HG03045 (cell line): ENCODE data around the gene SNRPA.
"Not testable (repeated sequence)": the region's sequence is repeated elsewhere in the genome, so short reads cannot be mapped to it uniquely, and the experiment has no call there.

Experiments used
- ATAC-seq: cut with Tn5 transposase; IDR thresholded peaks from one replicate; pipeline ENCODE4 v1.9.1; 2021; ENCODE audit warnings: mild to moderate bottlenecking, moderate library complexity; ENCODE audit not compliant: unreplicated experiment

The SNRPA gene

DNA sequence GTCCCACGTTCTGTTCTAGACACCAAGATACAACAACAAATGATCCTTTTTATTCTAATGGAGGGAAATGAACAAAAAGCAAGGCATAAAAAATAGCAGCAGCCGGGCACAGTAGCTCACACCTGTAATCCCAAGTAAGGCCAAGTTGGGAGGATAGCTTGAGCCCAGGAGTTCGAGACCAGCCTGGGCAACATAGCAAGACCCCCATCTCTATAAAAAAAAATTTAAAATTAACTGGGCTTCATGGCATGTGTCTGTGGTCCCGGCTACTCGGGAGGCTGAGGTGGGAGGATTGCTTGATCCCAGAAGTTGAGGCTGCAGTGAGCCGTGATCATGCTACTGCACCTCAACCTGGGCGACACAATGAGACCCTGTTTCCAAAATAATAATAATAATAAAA lies 25.4 kb downstream of the SNRPA start:
- no peak for ATAC-seq

- peak; percentile 68 for ATAC-seq
These were observed 26.1 kb downstream of the SNRPA start for GRCh38 chr19:40776932-40777644.

DNA sequence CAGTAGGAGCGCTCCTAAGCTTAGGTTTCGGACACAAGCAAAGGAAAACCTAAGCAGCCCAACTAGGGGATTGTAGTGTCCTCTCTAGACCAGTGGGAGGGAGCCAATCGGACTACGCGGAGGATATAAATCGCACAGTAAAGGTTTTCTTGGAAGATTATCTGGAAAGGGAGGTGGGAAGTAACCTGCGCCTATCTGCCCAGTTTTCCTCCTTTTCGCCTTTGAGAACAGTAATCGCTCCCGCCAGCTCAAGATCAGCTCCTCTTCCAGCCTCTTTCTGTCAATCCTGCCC lies 26.6 kb downstream of the SNRPA start:
- no peak for ATAC-seq

DNA sequence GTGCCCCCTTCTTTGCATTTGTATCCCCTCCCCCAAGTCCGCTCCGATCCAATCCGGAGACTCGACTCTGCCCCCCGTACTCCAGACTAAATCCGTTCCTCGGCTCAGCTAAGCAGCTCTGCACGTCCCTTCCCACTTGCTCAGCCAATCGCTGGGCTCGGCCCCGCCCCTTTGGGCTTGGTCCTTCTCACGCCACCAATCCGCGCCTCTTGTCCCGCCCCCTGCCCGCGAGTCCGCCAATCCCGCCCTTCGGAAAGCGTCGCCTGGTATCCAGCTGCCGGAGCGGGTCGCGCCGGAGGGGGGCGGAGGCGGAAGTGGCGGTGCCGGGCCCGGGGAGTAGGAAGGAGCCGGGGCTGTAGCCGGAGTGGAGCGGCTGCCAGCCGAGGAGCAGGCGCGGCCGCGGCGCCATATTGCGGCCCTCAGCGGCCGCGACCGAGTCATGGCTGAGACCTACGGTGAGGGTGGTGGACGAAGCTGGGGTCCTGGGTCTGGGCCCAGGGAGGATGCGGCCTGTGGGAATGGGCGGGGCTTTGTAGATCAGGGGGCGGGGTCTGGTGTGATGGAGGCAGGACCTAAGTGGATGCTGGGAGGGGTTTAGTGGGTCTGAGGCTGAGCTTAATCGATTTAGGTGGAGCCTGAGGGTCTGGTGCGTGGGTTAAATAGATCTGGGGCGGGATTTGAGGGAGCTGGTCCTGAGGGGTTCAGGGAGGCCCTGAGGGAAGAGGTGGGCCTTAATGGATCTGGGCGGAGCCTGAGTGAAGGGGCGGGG lies 27.1 kb downstream of the SNRPA start, which contains the start of gene RAB4B:
TSS of gene RAB4B (plus strand) at position 311 of the 769 bp plus-strand sequence. CDS start at position 440, 129 bp downstream.
- peak; percentile 59 for ATAC-seq

DNA sequence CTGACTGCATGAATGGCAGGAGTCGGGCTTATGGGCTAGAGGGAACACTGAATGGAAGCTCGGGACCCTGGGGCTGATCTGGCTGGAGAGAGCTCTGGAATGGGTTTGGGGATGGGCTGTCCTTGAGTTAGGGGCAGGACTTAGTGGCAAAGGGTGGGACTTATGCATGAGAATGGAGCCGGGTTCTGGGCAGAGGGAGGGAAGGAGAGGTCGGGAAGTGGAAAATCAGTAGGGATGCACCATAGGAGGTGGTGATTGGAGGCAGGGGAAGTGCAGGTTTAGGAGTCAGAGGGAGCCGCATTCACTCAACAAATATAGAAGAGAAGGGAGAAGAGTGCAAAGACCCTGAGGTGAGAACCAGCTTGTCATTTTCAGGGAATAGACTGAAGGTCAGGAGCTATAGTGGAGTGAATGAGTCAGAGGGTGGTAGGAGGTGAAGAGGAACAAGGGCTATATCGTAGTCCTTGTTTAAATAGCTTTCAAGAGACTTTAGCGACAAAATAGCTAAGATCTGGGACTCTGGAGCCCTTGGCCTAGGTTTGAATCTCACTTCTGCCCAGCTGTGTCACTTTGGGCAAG lies 27.8 kb downstream of the SNRPA start:
- no peak for ATAC-seq

DNA sequence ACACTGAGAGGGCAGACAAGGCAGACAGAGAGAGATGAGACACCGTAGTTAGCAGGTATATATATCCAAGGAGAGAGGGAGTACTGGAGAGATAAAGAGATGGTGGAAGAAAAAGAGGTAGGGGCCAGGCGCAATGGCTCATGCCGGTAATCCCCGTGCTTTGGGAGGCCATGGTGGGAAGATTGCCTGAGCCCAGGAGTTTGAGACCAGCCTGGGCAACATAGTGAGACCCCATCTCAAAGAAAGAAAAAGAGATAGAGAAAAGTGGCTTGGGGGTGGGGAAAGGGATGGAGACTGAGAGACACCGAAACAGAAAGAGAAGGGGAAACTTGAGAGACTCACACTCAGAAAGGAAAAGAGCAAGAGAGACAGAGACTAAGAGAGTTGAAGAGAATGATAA lies 29.6 kb downstream of the SNRPA start:
- ATAC-seq, result no peak

- no peak for ATAC-seq
These were observed 30.1 kb downstream of the SNRPA start for GRCh38 chr19:40781140-40781539.

- no peak for ATAC-seq
These were observed 32.7 kb downstream of the SNRPA start for GRCh38 chr19:40783711-40784110.

- ATAC-seq, result not testable (repeated sequence)
These were observed 33.1 kb downstream of the SNRPA start for GRCh38 chr19:40784146-40784545.

DNA sequence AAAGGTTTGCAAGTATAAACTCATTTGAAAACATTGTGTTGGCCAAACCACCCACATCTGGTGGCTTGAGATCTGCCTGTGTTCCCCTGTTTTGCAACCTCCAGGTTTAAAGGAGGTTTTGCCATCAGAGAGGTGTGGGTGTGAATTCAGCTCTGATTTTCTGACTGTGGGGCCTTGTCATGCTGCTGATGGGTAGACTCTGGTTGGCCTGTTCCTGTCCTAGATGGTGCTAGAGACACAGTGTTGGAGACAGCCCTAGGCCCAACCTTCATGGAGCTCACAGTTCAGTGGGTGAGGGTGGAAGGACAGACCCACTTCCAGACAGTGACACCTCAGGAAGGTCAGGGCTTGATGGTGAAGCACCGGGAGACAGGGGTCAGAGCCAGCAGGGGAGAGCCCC lies 34.5 kb downstream of the SNRPA start:
- no peak for ATAC-seq

GRCh38 chr19:40786060-40787037 lies 35.3 kb downstream of the SNRPA start:
- ATAC-seq, result no peak

DNA sequence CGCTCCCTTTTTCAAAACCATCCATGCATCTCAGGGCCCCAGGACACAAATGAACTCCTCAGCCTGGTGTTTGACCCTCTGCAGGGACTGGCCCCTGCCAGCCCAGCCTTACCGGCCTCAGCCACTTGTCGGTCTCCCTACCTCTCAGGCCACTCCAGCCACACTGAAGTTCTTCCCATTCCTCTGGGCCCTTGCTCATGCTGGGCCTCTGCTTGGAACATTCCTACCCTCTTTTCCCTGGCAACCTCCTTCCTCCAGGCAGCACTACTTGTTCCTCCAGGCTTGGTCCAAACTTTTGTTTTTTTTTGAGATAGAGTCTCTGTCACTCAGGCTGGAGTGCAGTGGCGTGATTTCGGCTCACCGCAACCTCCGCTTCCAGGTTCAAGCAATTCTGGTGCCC lies 40.3 kb downstream of the SNRPA start:
- ATAC-seq, result no peak

GRCh38 chr19:40791996-40792395 lies 41.0 kb downstream of the SNRPA start:
- no peak for ATAC-seq

DNA sequence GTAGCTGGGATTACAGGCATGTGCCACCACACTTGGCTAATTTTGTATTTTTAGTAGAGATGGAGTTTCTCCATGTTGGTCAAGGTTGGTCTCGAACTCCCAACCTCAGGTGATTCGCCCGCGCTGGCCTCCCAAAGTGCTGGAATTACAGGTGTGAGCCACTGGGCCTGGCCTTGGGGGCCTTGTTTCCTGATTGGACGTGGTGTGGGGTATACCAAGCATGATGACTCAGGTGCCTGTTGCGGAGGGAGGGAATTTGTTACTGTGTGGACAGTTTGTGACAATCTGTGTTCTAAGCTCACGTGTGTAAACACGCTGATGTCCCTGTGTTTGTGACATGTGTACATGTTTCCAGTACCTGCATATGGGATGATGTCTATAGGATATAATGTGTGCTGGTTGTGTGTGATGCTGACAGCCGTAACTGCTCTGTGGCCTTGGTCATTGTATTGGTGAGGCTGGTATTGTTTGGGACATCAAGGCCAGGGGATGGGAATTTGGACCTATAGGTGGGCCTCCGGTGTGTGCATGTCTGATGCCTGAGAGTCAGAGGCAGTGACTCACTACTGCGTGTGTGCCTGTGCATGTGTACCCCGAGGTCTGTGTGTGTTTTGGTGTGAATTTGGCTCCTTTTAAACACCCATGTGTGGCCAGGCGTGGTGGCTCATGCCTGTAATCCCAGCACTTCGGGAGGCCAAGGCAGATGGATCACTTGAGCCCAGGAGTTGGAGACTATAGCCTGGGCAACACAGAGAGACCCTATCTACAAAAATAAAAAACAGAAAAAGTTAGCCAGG lies 46.4 kb downstream of the SNRPA start:
- no peak for ATAC-seq

DNA sequence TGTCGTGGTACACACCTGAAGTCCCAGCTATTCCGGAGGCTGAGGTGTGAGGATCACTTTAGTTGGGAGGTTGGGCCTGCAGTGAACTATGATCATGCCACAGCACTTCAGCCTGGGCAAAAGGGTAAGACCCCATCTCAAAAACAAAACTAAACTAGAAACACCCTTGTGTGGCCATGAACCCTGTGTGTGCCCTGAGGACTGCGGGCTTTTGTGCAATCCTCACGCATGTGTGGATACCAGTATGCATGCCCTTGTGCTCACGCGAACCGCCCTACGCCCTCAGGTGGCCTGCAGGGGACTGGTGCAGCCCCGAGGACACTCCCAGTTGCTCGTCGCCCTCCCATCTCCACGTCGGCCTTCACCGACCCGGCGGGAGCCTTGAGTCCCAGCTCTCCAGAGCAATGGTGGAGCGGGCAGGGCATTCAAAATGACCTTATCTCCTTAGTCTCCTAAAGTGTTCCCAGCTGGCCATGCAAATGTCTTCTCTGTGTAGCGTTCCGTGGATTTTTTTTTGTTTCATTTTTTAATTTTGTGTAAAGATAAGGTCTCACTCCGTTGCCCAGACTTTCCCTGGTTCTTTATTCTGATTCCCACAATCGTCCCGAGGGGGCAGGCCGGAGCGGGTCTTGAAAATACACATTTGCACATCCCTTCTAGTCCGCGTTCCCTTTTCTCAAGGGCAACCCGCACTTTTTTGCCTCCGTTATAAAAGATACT lies 47.1 kb downstream of the SNRPA start:
- ATAC-seq, result peak; percentile 17

GRCh38 chr19:40798683-40799557 lies 47.9 kb downstream of the SNRPA start, which contains the start of gene EGLN2:
EGLN2 (plus strand) TSS chr19:40799191; CDS start chr19:40800573, 1,382 bp downstream.
- ATAC-seq, result peak; percentile 77

DNA sequence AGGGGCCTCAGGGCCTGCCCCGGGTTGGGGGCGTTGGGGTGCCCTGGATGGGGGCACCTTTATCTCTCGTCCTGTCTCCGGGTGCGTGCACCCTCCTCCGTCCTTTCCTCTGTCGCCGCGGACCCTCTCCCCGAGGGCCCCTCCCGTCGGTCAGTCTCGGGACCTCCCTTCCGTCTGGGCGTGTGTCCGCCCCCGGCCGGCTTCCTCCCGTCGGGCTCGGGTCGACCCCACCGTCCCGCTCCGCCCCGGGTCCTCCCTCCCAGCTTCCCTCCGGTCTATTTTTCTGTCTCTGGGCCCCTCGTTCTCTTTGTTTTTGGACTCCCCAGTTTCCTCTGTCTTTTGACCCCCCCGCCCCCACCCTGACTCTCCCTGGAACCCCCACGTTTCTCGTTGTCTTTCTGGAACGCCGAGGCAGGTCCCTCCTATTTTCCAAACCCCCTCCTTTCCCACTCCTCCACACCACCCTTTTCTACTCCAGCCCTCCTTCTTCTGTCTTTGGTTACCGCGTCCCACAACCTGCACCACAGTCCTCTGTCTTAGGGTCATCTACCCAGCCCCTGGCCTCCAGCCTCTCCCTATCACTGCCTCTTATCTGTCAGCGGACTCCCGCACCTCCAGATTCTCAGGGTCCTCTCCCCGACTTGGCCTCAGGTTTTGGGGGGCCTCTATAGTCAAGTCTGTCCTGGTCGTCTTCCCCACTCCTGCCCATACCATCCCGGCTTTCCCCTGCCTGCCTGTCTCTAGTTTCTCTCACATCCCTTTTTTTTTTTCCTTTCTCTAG lies 48.7 kb downstream of the SNRPA start:
- no peak for ATAC-seq
